ENCODE measurements around the gene MYT1.

MYT1 gene

DNA sequence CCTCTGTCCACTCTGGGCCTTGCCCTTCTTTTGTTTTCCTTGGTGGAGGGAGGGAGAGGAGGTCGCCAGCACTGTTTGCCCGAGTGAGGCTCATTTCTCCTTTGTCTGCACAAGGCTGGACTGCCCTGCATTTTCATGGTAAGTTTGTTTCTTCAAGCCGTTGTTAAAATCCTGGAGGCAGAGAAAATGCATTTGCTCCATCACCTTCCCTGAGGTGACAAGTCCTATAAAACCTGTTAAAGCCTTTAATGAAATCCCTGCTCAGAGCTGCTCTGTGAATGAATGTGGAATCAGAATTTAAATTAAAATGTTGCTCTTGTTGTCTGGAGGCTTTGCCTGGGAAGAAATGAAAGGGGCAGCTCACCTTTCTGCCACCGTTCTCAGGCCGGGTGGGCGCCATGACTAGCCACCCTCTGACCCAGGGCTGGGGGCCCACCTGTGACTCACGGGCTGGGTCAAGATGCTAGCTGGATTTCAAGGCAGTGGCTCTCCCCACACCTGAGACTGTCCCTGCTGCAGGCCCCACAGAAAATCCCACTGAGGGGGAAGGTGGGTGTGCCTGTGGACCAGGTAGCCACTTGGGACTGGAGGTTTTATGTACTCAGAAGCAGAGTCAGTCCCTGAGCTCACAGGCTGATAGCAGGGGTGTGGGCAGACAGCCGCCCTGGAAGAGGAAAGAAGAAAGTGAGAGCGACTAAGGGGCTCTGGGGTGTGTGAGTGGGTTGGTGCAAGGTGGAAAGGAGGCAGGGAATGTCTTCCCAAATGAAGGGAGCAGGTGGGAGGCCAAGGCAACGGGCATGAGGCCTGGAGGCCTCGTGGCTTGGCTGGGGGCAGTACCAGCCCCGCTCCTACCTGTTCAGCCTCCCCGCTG, 24.0 kb upstream of the MYT1 start:
- no peak for DNase-seq

DNA sequence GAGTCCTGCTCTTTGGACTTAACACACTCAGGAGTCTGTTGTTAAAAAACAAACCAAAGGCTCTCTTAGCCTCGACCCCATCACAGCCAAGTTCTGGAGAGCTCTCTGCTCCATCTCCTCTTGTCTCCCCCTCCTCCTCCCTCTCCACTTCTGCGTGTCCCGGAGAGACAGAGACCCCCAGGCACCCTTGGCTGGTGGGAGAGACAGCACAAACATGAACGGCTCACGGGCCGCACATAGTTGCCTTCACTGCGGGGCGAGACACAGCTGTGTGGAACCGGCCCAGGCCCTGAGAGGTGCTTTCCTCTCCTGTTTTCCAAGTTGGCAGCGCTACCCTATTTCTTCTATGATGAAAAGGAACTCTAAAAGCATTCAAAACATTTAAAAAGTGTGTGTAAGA, 23.3 kb upstream of the MYT1 start:
- no peak for DNase-seq

DNA sequence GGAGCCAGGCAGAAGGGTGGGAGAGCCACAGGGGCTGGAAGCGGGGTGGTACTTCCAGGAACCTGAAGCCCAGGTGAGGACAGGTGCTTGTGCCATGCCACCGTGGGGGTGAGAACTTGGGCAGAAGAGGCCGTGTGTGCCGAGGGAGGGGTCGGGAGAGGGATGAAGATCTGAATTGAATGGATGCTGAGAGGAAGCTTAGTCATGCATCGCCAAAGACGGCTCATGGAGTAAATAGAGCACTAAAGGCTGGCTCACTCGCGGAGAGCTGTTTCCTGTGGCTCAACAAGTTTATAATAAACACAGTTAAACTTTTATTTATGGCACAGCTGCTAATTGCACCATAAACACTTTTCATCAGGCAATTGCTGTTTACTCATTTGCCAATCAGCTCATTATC, 21.7 kb upstream of the MYT1 start:
- no peak for DNase-seq

DNA sequence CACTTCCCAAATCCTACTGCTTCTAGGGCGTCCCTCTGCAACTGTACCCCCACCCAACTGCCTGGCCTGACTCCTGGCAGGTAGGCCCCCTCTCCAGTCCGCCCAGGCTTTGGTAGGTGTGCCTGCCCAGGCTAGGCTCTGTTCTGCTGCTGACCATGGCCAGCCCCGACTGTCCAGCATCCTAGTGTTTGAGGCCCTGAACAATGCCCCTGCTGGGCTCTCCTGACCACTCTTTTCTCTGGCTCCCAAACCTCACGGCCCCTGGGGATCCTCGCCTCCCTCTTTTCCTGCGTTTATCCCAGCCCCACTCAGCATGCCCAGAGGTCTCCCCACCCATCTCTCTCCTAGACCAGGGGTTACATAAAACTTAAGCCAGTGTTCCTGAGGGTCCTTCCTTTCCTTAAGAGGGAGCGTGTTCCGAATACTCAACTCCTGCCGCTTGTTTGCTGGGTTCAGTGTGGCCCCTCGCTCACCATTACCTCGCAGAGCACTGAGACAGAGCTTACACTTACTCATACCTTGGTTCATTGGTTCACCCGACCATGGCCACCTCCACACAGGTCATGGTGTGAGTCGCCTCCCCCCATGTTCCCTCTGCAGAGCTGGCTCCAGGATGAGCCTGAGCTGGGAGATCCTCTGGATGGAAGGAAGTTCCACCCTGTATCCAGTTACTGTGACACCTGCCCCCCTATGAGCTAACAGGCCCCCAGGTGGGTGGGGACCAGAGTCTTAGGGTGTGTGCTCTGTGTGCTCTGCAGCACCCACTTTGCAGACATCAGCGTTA, 21.0 kb upstream of the MYT1 start:
- no peak for DNase-seq

DNA sequence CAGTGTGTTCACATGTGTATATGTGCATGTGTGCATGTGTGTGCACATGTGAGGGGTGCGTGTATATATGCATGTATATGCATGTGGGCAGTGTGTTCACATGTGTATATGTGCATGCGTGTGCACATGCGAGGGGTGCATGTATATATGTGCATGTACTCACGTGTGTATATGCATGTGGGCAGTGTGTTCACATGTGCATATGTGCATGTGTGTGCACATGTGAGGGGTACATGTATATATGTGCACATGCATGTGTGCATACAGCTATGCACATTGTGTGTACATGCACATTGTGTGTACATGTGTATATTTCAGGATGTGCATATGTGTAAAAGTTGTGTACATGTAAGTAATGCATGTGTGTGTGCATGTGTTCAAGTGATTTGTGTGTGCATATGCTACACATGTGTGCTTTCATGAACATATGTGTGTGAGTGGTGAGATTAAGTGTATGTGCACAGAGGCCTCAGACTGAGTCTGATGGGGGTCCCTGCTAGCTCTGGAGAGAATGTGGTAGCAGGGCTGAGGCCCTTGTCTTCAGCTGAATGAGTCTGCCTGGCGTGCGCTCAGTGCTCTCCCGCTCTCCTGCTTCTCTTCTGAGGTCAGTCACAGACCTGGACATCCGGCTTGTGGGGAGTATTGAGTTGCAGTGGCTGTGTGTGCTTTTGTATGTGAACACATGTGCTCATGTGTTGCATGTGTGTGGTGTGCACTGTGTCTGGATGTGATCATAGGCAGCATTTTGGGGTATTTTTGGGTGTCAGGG, 19.9 kb upstream of the MYT1 start:
- no peak for DNase-seq

DNA sequence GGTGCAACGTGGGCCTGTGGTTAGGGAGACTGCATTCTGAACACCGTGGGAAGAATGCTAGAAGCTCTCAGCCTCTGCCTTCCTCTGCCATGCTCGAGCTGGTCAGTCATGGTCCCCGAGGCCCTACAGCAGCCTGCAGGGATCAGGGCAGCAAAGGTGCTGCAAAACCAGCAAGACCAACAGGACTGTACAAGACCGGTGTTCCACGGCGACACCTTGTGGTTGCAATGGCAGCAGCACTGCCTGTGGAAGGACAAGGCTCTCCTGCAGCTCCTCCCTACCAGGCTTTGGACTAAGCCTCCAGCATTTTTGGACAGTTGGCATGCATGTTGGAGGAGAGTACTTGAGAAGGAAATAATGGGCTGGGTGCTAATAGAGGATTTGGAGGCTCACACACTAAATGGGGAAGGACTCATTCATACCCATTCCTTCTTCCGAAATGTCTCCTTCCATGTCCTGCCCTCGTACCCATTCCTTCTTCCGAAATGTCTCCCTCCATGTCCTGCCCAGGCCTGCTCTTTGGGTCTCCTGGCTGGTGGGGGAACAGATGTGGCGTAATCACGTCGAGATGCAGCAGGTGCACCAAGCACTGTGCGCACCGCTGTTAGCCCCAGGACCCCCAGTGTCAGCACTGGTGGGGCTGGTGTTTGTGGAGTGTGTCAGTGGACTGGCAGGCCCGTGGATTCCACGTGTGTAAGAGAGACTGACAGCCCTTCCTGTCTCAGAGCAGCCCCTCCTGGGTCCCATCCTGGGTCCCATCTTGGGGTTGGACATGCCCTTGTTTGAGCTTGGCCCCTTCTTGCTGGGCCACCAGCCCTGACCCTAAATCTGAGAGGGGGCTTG, 18.6 kb upstream of the MYT1 start:
- DNase-seq, result no peak

DNA sequence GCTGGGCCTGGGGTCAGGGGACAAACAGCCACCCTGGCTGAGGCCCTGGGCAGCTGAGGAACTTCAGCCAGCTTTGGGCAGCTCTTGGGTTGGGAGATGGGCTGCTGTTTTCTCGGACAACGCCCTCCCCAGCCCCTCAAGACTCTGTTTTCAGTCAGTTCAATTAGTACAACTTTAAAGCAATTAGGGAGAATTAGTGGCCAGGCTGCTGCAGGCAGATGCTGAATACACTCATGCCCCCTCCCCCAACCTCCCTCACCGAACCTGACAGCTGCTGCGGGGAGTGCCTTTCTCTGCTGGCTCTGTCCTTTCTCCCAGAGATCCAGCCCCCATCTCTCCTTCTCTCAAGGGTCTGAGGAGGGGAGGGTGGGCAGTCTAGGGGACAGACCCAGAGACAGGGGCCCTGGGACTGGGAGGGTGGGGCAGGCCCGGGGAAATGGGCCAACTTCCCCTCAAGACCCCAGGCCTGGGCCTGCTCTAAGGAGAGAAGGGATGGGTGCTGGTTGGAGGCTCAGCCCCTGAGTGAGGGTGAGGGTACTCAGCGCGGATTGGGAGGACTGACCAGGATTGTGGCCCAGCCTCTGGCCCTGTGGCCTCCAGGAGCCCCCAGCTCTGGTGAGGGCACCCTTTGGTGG, 17.8 kb upstream of the MYT1 start:
- DNase-seq, result no peak

DNA sequence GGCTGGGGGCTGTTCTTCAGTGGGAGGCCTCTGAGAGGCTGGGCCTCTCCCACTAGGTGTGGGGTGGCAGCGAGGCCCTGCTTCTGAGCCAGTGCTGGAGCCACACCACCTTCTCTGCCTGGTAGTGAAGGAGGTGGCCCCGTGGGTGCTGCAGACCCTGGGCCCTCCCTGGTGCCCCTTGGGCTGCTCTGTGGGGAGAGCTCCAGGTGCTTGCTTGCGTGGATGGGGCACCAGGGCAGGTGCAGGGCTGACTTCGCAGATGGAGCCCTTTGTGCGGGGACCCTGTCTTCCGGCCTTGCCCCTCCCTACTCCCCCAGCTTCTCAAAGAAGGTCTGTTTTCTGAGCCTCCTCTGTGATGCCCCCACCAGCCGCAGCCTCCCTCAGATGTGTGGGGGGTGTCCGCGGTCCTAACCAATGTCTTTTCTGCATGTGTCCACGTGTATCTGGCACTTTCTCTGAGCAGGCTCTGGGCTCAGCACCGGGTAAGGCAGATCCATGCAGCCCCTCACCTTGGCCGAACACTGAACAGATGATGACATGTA, 17.2 kb upstream of the MYT1 start:
- no peak for DNase-seq

DNA sequence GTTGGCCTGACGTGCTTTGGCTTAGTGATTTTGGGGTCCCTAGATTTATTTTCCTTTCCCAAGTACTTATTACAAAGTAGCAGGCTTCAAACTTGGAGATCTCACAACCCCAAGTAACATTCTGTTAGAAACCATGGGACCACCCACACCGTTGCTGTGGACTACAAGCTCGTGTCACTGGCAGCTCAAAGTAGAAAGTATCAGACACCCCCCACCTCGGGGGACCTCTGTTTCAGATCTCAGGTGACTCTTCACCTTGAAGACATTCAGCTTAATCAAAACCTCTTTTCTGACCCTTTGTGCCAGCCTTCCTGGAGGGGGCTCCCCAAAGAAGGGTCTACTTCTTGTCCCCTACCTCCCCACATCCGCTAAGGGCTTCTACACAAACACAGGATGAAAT, 15.7 kb upstream of the MYT1 start:
- DNase-seq, result no peak

DNA sequence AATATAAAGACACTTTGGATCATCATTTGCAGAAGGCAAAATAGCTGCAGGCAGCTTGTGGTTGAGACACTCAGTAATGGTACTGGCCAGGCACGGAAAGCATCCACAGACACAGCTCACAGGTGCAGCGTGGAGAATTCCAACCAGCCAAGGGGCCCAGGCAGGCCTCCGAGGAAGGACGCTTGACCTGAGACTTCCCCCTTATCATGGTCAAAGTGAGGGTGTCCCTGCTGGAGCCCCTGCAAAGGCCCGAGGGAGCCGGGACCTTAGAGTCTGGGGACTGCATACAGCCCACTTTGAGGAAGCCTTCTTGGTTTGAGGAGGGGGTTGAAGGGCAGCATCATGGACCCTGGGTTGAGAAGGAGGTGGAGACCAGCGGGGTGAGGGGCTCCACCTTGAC, 15.1 kb upstream of the MYT1 start:
- DNase-seq, result no peak

DNA sequence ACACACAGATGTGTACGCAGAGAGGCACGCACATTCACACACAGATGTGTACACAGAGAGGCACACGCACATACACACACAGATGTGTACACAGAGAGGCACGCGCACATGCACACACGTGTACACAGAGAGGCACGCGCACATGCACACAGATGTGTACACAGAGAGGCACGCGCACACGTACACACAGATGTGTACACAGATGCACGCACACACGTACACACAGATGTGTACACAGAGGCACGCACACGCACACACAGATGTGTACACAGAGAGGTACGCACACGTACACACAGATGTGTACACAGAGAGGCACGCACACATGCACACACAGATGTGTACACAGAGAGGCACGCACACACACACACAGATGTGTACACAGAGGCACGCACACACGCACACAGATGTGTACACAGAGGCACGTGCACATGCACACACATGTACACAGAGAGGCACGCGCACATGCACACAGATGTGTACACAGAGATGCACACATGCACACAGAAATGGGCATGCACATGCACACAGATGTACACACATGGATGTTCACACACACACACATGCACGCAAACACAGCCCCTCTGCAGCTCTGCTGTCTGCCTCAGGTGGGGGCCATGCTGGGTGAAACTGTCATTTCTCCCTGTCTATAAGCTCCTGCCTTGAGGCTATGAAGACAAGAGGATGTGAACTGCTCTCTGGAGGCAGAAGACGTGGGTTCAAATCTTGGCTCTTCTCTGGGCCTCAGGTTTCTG, 14.3 kb upstream of the MYT1 start:
- no peak for DNase-seq

DNA sequence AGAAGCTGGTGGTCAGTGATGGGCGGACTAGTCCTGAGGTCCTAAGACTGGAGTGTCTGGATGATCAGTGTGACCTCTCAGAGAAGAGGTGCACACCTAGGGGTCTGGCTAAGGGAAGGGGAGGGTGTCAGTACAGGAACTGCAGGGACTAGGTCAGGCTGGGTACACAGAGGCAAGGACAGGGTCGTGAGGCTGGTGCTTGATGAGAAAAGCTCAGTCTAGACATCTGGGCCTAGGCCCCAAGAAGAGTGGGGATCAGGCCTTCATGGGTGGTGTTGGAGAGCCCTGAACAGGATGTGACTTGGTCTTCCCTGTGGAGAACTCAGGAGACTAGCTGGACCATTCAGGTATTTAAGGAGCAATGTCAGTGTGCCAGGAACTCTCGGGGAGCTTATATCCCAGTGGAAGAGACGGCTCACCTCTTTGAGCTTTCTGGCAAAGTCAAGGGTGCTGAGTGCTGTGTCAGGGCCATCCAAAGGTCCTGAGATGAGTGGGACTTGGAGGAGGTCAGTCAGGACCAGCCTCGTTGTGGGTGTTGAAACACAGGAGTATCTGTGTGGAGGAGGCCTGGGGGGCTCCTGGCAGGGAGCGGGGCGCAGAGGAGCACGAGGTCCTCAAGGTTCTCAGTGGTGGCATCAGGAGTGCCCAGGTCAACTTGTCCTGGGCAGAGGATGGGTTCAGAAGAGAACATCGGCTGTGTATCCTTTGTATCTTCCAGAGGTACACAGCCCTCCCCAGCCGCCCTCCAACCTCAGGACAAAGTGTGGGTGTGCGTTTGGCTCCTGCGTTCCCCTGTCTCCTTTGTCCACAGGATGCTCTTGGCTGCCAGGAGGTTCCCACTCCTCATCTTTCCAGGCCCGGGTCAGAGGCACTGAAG, 13.3 kb upstream of the MYT1 start:
- no peak for DNase-seq

DNA sequence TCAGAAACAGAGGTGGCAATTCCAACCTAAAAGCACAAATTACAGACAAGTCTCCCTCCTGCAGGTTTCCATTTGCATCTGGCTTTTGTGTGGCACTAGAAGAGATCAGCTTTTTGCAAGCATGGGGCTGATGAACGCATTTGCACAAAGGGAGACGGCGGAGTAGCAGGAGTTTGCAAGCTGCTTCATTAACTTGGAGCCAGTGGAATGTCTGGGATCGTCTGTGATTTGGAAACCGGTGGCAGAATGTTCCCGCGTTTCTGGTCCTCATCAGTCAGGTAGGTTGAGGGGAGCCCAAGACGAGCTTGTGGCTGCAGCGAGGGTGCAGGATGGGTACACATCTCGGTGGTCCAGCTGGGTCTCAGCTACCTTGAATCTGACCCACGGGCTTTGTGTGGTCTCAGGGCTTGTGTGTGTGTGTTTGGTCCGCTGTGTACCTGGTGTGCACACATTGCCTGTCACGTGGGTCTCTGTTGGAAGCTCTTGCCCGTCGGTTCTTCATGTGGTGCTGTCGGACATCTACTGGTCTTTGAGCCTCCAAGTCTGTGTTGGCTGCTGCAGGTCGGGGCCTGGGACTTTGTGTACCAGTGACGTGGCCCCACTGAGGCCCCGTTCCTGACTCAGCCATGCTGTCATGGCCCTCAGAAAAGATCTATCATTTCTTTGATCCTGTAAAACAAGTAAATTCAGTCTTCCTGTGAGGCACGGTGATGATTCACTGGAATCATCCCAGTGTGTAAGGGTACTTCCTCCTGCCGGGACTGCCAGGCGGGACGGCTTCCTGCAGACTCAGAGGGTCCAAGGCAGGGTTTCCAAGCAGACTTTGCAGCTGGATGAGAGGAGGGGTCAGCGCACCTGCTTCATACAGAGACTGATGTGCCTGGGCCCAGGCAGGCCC, 12.4 kb upstream of the MYT1 start:
- DNase-seq, result no peak

DNA sequence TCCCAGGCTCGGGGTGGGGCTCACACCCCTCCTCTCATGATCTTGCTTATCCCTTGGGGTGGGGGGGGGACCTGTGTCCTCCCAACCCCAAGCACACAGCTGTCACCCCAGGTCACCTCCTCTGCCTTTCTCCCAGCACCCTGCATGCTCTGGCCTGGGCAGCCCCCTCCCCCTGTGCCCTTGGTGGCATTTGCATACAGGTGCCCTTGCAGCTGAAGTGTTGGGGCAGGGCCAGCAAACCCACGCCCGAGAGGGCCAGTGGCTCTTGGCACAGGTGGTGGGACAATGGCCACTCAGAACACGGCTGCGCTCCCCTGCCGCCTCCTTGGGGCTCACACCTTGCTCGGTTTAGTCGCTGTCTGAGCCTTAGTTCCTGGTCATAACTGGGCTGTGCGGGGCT, 11.3 kb upstream of the MYT1 start:
- no peak for DNase-seq

DNA sequence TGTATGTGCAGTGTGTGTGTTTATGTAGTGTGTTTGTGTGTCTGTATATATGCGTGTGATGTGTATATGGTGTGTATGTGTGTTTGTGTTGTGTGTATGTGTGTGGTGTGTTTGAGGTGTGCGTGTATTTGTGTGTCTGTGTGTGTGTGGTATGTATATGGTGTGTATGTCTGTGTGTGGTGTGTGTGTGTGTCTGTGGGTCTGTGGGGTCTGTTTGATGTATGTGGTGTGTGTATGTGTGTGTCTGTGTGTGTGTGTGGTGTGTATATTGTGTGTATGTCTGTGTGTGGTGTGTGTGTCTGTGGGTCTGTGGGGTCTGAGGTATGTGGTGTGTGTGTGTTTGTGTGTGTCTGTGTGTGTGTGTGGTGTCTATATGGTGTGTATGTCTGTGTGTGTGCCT, 10.8 kb upstream of the MYT1 start:
- no peak for DNase-seq

DNA sequence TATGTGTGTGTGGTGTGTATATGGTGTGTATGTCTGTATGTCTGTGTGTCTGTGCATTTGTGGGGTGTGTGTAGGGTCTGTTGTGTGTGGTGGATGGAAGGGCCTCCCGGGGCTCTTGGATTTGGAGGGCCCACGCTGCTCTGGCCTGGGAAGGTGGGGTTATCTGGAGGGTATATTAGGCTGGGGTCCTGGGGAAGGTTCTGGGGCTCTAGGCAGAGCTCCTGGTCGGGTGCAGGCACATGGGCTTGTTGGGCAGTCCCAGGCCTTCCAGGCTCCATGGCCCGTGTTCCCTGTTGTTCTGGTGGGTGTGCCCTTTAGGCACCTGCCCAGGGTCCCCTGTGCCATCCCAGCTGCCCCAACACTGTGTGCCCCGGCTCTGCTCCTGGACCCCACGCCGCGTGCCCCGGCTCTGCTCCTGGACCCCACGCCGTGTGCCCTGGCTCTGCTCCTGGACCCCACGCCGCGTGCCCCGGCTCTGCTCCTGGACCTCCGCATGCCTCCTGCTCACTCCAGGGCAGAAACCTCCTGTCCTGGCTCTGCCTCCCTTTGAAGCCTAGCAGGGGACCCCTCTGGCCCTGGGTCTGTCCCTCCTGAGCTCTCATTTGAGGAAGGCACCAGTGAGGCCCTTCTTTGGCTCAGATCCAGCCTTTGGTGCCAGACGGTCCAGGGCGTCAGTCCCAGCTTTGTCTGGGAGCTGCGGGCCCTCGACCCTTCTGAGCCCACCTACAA, 10.2 kb upstream of the MYT1 start:
- no peak for DNase-seq

DNA sequence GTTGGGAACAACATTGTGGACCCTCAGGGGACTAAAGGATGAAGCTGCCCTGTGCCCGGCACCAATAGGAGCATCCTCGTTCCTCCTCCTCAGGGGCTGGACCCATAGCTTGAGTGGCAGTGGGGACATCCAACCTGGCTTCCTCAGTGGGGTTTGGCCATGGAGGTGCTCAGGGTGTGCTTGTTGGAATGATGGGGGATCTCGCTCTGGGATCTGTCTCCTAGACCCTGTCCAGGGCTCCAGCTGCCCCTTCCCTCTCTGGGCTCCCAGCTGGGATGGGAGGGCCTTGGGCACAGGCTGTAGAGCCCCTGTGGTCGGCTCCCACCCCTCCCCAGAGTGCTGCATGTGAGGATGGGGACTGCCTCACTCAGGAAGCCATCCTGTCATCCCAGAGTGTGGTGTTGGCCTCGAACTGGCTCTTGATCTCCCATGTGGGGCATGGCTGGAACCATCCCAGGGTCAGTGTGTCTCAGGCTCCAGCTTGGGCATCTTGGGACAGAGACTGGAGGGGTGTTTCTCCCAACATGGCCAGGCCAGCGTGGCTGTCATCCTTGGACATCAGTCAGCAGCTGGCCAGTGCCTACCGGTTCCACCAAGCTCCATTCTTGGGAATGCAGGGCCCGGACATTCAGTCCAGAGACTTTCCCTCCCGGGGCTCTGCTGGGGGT, 9.5 kb upstream of the MYT1 start:
- no peak for DNase-seq

Data from inflammatory macrophage (primary cell).